H1 (cell line): ENCODE data around the gene DGAT2L6. TPM values are rescaled to one million over a fixed set of nuclear protein-coding genes. Genes with fewer than 3 reads are reported as not detected.
A peak's percentile ranks its signal among the peaks of the same experiment; 100 is the strongest.

Experiments used
- CTCF ChIA-PET: fragments of 300-600 bp; sonication (Branson Sonifier 250); formaldehyde crosslinking; loops from one replicate; lab custom pipeline; 2021; ENCODE audit not compliant: partially characterized antibody; lab: Charles Lee
- POLR2A ChIA-PET: fragments of 300-600 bp; sonication (Branson Sonifier 250); formaldehyde crosslinking; loops from one replicate; lab custom pipeline; 2021; ENCODE audit warnings: inconsistent platforms; ENCODE audit not compliant: partially characterized antibody; lab: Charles Lee
- DNase-seq, 2 experiments: peaks; one replicate each; pipeline versions ENCODE4 v3.0.0 to v3.0.0-alpha.2; 2010 to 2022; ENCODE audit warnings: low spot score in 2 of 2, low read depth in 1 of 2, mixed read lengths in 1 of 2
- FAIRE-seq: peaks from 2 replicates; lab custom pipeline; 2011; peaks lifted over from hg19 to GRCh38; lab: Jason Lieb, UNC
- H2AFZ ChIP-seq: 2 replicates; pipeline ENCODE4 v1.8.1; 2012; ENCODE audit warnings: low read length, inconsistent platforms
- H2AK5ac ChIP-seq: 2 replicates; pipeline ENCODE4 v1.6.1; 2013; ENCODE audit warnings: low read depth, low read length
- H2BK120ac ChIP-seq: replicated peaks from 2 replicates; pipeline ENCODE3; 2013; ENCODE audit warnings: low read depth, low read length, inconsistent platforms
- H2BK12ac ChIP-seq: 2 replicates; pipeline ENCODE4 v1.6.1; 2013; ENCODE audit warnings: low read depth, low read length
- H2BK15ac ChIP-seq: 2 replicates; pipeline ENCODE4 v1.6.1; 2013; ENCODE audit warnings: low read length
- H2BK20ac ChIP-seq: 2 replicates; pipeline ENCODE4 v1.6.1; 2013; ENCODE audit warnings: low read length
- H2BK5ac ChIP-seq: 2 replicates; pipeline ENCODE4 v1.6.1; 2013; ENCODE audit warnings: low read depth, low read length
- H3K14ac ChIP-seq: 2 replicates; pipeline ENCODE4 v1.6.1; 2013; ENCODE audit warnings: inconsistent platforms; ENCODE audit not compliant: insufficient read length
- H3K18ac ChIP-seq: 2 replicates; pipeline ENCODE4 v1.6.1; 2013; ENCODE audit warnings: low read length; ENCODE audit errors: extremely low read depth
- H3K23ac ChIP-seq: 2 replicates; pipeline ENCODE4 v1.6.1; 2013; ENCODE audit warnings: inconsistent platforms; ENCODE audit not compliant: insufficient read length
- H3K23me2 ChIP-seq: 2 replicates; pipeline ENCODE4 v1.6.1; 2013; ENCODE audit warnings: low read depth, low read length
- H3K27ac ChIP-seq: 2 replicates; pipeline ENCODE4 v1.6.1; 2011; ENCODE audit warnings: low read depth, low read length, inconsistent platforms
- H3K27me3 ChIP-seq, 4 experiments: replicated peaks in 1 of 4; 1 replicate in 1 of 4; 2 replicates in 3 of 4; pipeline versions ENCODE4 v1.6.1 to v1.8.1; 2011 to 2013; ENCODE audit warnings: low read length in 3 of 4, mild to moderate bottlenecking in 3 of 4, inconsistent platforms in 2 of 4, mixed read lengths in 2 of 4, moderate library complexity in 1 of 4; ENCODE audit not compliant: control insufficient read depth in 3 of 4, insufficient read depth in 3 of 4; ENCODE audit errors: extremely low read depth in 1 of 4
- H3K36me3 ChIP-seq, 4 experiments: 2 replicates each; pipeline versions ENCODE4 v1.6.1 to v1.8.1; 2011 to 2013; ENCODE audit warnings: mild to moderate bottlenecking in 4 of 4, low read length in 3 of 4, moderate library complexity in 2 of 4, control low read depth in 1 of 4, inconsistent platforms in 1 of 4; ENCODE audit not compliant: insufficient read depth in 4 of 4, control insufficient read depth in 2 of 4
- H3K4ac ChIP-seq: replicated peaks from 2 replicates; pipeline ENCODE3; 2013; ENCODE audit warnings: low read length, low read depth, mixed read lengths, inconsistent platforms; ENCODE audit not compliant: insufficient read length
- H3K4me1 ChIP-seq, 4 experiments: replicated peaks in 1 of 4; 1 replicate in 1 of 4; 2 replicates in 3 of 4; pipeline versions ENCODE4 v1.6.1 to v1.8.1; 2011 to 2013; ENCODE audit warnings: low read length in 3 of 4, inconsistent platforms in 2 of 4, mixed read lengths in 1 of 4; ENCODE audit not compliant: insufficient read depth in 4 of 4, control insufficient read depth in 3 of 4
- H3K4me2 ChIP-seq, 2 experiments: 2 replicates each; pipeline versions ENCODE4 v1.6.1 to v1.8.1; 2011 to 2013; ENCODE audit warnings: low read depth in 2 of 2, low read length in 2 of 2, control low read depth in 1 of 2, inconsistent platforms in 1 of 2, mild to moderate bottlenecking in 1 of 2; ENCODE audit not compliant: insufficient read depth in 1 of 2
- H3K4me3 ChIP-seq, 4 experiments: fragments of 200-600, 300-600 bp in 1 of 4; sonication (generic), shearing (Covaris generic), sonication (Bioruptor Twin) in 1 of 4; 2 replicates each; pipeline versions ENCODE4 v1.5.1 to v1.8.1; 2011 to 2016; ENCODE audit warnings: low read length in 4 of 4, low read depth in 3 of 4, control low read depth in 2 of 4, inconsistent platforms in 2 of 4, mild to moderate bottlenecking in 2 of 4, mixed read lengths in 1 of 4, moderate library complexity in 1 of 4; ENCODE audit not compliant: insufficient read depth in 2 of 4; ENCODE audit errors: extremely low read depth in 1 of 4
- H3K56ac ChIP-seq: replicated peaks from 2 replicates; pipeline ENCODE3; 2013; ENCODE audit warnings: low read depth, mild to moderate bottlenecking, mixed read lengths, low read length, inconsistent platforms; ENCODE audit not compliant: insufficient read length
- H3K79me1 ChIP-seq: 2 replicates; pipeline ENCODE4 v1.6.1; 2013; ENCODE audit warnings: low read depth, low read length, control low read depth
- H3K79me2 ChIP-seq, 2 experiments: 2 replicates each; pipeline versions ENCODE4 v1.6.1 to v1.8.1; 2012 to 2013; ENCODE audit warnings: low read length in 2 of 2, mild to moderate bottlenecking in 2 of 2, inconsistent platforms in 1 of 2; ENCODE audit not compliant: insufficient read depth in 2 of 2, control insufficient read depth in 1 of 2
- H3K9ac ChIP-seq, 4 experiments: replicated peaks in 1 of 4; 1 replicate in 1 of 4; 2 replicates in 3 of 4; pipeline versions ENCODE4 v1.6.1 to v1.8.1; 2011 to 2013; ENCODE audit warnings: low read depth in 3 of 4, low read length in 3 of 4, control low read depth in 2 of 4, mild to moderate bottlenecking in 2 of 4, moderate library complexity in 2 of 4, inconsistent platforms in 1 of 4; ENCODE audit errors: extremely low read depth in 1 of 4
- H3K9me3 ChIP-seq, 2 experiments: 2 replicates each; pipeline versions ENCODE4 v1.6.1 to v1.8.1; 2012 to 2013; ENCODE audit warnings: mild to moderate bottlenecking in 2 of 2, moderate library complexity in 2 of 2, control low read depth in 1 of 2, inconsistent platforms in 1 of 2, low read depth in 1 of 2, low read length in 1 of 2, mixed read lengths in 1 of 2; ENCODE audit not compliant: insufficient read depth in 2 of 2
- H4K20me1 ChIP-seq, 2 experiments: replicated peaks in 1 of 2; 2 replicates each; pipeline versions ENCODE3 to v1.8.1; 2011 to 2013; ENCODE audit warnings: inconsistent platforms in 2 of 2, low read length in 2 of 2, mild to moderate bottlenecking in 1 of 2; ENCODE audit not compliant: insufficient read depth in 2 of 2, control insufficient read depth in 1 of 2
- H4K5ac ChIP-seq: 2 replicates; pipeline ENCODE4 v1.6.1; 2013; ENCODE audit warnings: low read length, low read depth, mixed read lengths, inconsistent platforms; ENCODE audit not compliant: insufficient read length
- H4K8ac ChIP-seq: 2 replicates; pipeline ENCODE4 v1.8.0; 2013; ENCODE audit warnings: mild to moderate bottlenecking, moderate library complexity, low read length, inconsistent platforms; ENCODE audit not compliant: insufficient read depth; ENCODE audit errors: extremely low read depth
- H4K91ac ChIP-seq: replicated peaks from 2 replicates; pipeline ENCODE3; 2013; ENCODE audit warnings: low read length, mixed read lengths, inconsistent platforms; ENCODE audit not compliant: insufficient read length
- NRF1 ChIP-seq: IDR thresholded peaks from 2 replicates; pipeline ENCODE4 v1.6.1; 2011; ENCODE audit warnings: mild to moderate bottlenecking, low read depth, low read length, improper control_type of control experiment
- SRF ChIP-seq: IDR thresholded peaks from 2 replicates; pipeline ENCODE4 v1.6.1; 2011; ENCODE audit warnings: mild to moderate bottlenecking, low read depth, low read length, moderate library complexity
- WGBS, 2 experiments: shearing (Covaris generic) in 1 of 2; methylation state at CpG; one replicate each; pipeline versions ENCODE4 v1.1.6 to v1.1.7; 2013 to 2015; ENCODE audit warnings: low lambda C conversion rate in 2 of 2, mixed read lengths in 2 of 2, inconsistent platforms in 1 of 2, low coverage in 1 of 2, missing lambda C conversion rate in 1 of 2; ENCODE audit not compliant: insufficient replicate concordance in 2 of 2, insufficient coverage in 1 of 2, insufficient read length in 1 of 2; ENCODE audit errors: extremely low coverage in 1 of 2, missing lambda C conversion rate in 1 of 2; 5-methylcytosine and 5-hydroxymethylcytosine counted together
- polyA plus RNA-seq, 7 experiments: library from polyadenylated mRNA; depleted of rRNA in 3 of 7; stranded (reverse) in 5 of 7; unstranded in 2 of 7; fragments of >200 nt in 5 of 7; fragments of 200-250 nt in 2 of 7; gene quantifications; 1 replicate in 5 of 7; 2 replicates in 1 of 7; 4 replicates in 1 of 7; pipeline versions ENCODE4 v1.2.1 to v1.2.3, GENCODE V29; 2011 to 2013; ENCODE audit warnings: missing spikeins in 2 of 7, mixed read lengths in 2 of 7
- total RNA-seq: library from RNA; stranded (reverse); fragmentation: NEBNext Ultra II Directional; extraction: Animal tissue kit (Norgen Biotek cat#: 25700); gene quantifications from 2 replicates; pipeline ENCODE4 v1.2.1, GENCODE V29; 2021
- TF ChIP-seq, protein P1 (sequence below): IDR thresholded peaks from 2 replicates; pipeline ENCODE4 v1.6.1; 2012; ENCODE audit warnings: inconsistent platforms

DGAT2L6 gene
- total and polyA plus RNA-seq, 2 of the 8 experiments (the other 6 are each of a cell fraction or from before 2014, with no cell fraction given): not detected

DNA sequence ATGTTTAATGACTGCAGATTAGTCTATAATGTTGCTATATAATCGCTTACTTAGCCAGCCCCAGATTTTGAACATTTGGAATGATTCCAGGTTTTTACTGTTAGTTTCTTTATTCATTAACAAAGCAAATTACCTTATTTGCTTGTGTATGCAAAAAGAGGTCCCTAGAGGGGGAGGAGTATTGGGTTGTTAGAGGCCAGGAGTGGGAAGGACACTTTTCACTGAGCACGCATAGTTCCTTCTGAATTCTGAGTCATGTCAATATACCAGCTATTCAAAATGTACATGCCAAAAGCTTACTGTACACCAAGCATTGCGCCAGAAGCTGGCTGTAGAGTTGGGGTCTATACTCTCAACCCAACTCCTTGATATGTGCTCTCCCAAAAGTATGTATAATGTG is 5.1 kb upstream of the DGAT2L6 start:
- Histone ChIP-seq H3K79me1 (no peaks in the 10 kb centered on the region), H3K27me3 (no peaks in the 10 kb centered on the region), H3K9me3 (no peaks in the 10 kb centered on the region), H3K23ac (no peak overlapping the region), H2BK15ac (no peak overlapping the region), H3K18ac (no peak overlapping the region), H4K20me1 (no peaks in the 10 kb centered on the region), H2BK120ac (no peak overlapping the region), H3K23me2 (no peaks in the 10 kb centered on the region), H2AFZ (no peak overlapping the region), H4K91ac (no peak overlapping the region), H3K4me3 (no peak overlapping the region), H3K4me1 (peaks cover 1 to 18% (median 7%) of the 10 kb centered on the region in 4 experiments; a peak in 4 of 7 replicates), H2BK5ac (peak overlapping the region; percentile 71; the same call in 1 of the 2 replicates), H2BK12ac (no peak overlapping the region), H3K9ac (no peak overlapping the region), H3K4me2 (peak overlapping the region in 1 of 2 experiments; percentile 15; a peak in 2 of 4 replicates), H3K27ac (no peak overlapping the region), H3K4ac (no peak overlapping the region), H3K14ac (no peak overlapping the region), H4K5ac (no peak overlapping the region), H2BK20ac (0 out of 2 replicates have a peak overlapping the region, but pooled peaks have one; percentile 32), H4K8ac (no peak overlapping the region), H3K56ac (no peak overlapping the region), H3K36me3 (no peaks in the 10 kb centered on the region), H3K79me2 (no peaks in the 10 kb centered on the region), H2AK5ac (no peak overlapping the region)
- 87% methylated on average over 3 of the region's 3 CpGs; no CpG with 5 or more reads in 1 of the 2 experiments for WGBS, 2 experiments
- DNase-seq (no peak), FAIRE-seq (no peak)
- CTCF ChIA-PET: interaction anchor here (0.6 kb wide), 1 partner anchor 247 kb away, joined by 3 read pairs; no protein-coding TSS in a partner anchor
- POLR2A ChIA-PET: interaction anchor here (0.6 kb wide), 1 partner anchor 23 kb away, joined by 4 read pairs; no protein-coding TSS in a partner anchor
- TF ChIP-seq SRF: no peak
- TF ChIP-seq NRF1: no peak
- TF ChIP-seq, protein P1, sequence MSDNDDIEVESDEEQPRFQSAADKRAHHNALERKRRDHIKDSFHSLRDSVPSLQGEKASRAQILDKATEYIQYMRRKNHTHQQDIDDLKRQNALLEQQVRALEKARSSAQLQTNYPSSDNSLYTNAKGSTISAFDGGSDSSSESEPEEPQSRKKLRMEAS: no peak
